HTR-8/SVneo (cell line): ENCODE results near the gene MORC3.
"Not testable (repeated sequence)": the region's sequence is repeated elsewhere in the genome, so short reads cannot be mapped to it uniquely, and the experiment has no call there.

ENCODE experiments used
- DNase-seq: peaks from one replicate; pipeline ENCODE4 v3.0.0; 2011; ENCODE audit warnings: low spot score, mixed read lengths; ENCODE audit not compliant: insufficient read length
- FAIRE-seq: peaks from 2 replicates; lab custom pipeline; 2011; peaks lifted over from hg19 to GRCh38; lab: Jason Lieb, UNC

The MORC3 gene

GRCh38 chr21:36382722-36383121, 62.7 kb downstream of the MORC3 start:
- FAIRE-seq, DNase-seq: not testable (repeated sequence)

GRCh38 chr21:36384885-36385232, 64.9 kb downstream of the MORC3 start:
- FAIRE-seq (no peak), DNase-seq (no peak)

- FAIRE-seq (peak; percentile 65), DNase-seq (peak; percentile 81)
Measured at GRCh38 chr21:36385233-36386030, 65.4 kb downstream of the MORC3 start, which contains the start of gene CHAF1B. TSS of gene CHAF1B (plus strand) at chr21:36385392. CDS start at chr21:36386137, 745 bp downstream.

- FAIRE-seq (no peak), DNase-seq (no peak)
Measured at GRCh38 chr21:36386031-36386642, 66.1 kb downstream of the MORC3 start.

GRCh38 chr21:36388096-36388495, 68.1 kb downstream of the MORC3 start:
- FAIRE-seq (no peak), DNase-seq (no peak)

GRCh38 chr21:36388835-36389234, 68.8 kb downstream of the MORC3 start:
- FAIRE-seq: no peak
- DNase-seq: peak; percentile 9

- not testable (repeated sequence) for FAIRE-seq
Measured at GRCh38 chr21:36391649-36392048, 71.7 kb downstream of the MORC3 start.

GRCh38 chr21:36395353-36396111, 75.5 kb downstream of the MORC3 start:
- FAIRE-seq (no peak), DNase-seq (no peak)

More at GRCh38 chr21:36391649-36392048, 71.7 kb downstream of the MORC3 start:
- DNase-seq: not testable (repeated sequence)

GRCh38 chr21:36396325-36396724, 76.3 kb downstream of the MORC3 start:
- no peak for FAIRE-seq

GRCh38 chr21:36396971-36397370, 77.0 kb downstream of the MORC3 start:
- no peak for FAIRE-seq
- no peak for DNase-seq

More at GRCh38 chr21:36396325-36396724, 76.3 kb downstream of the MORC3 start:
- no peak for DNase-seq

GRCh38 chr21:36397606-36398005, 77.6 kb downstream of the MORC3 start:
- no peak for FAIRE-seq
- no peak for DNase-seq

GRCh38 chr21:36399736-36400135, 79.7 kb downstream of the MORC3 start:
- not testable (repeated sequence) for DNase-seq, FAIRE-seq

- FAIRE-seq (no peak), DNase-seq (no peak)
Measured at GRCh38 chr21:36400719-36401118, 80.7 kb downstream of the MORC3 start.

GRCh38 chr21:36402339-36402738, 82.3 kb downstream of the MORC3 start:
- no peak for DNase-seq
- no peak for FAIRE-seq

- no peak for DNase-seq
- FAIRE-seq: no peak
Measured at GRCh38 chr21:36403713-36404112, 83.7 kb downstream of the MORC3 start.

- FAIRE-seq (no peak), DNase-seq (no peak)
Measured at GRCh38 chr21:36408568-36408967, 88.6 kb downstream of the MORC3 start.

GRCh38 chr21:36411301-36411700, 91.3 kb downstream of the MORC3 start:
- DNase-seq: no peak
- FAIRE-seq: no peak

- DNase-seq: no peak
- no peak for FAIRE-seq
Measured at GRCh38 chr21:36412916-36413315, 92.9 kb downstream of the MORC3 start.

- no peak for FAIRE-seq
- no peak for DNase-seq
Measured at GRCh38 chr21:36415375-36415774, 95.4 kb downstream of the MORC3 start.

GRCh38 chr21:36419241-36419640, 99.2 kb downstream of the MORC3 start:
- no peak for FAIRE-seq
- no peak for DNase-seq

- peak; percentile 54 for FAIRE-seq
- peak; percentile 84 for DNase-seq
Measured at GRCh38 chr21:36419996-36420395, 100.0 kb downstream of the MORC3 start.
